Osteoblast (primary cell): Measurements from ENCODE around the gene CNBP. TPM values are rescaled to one million over a fixed set of nuclear protein-coding genes. Genes with fewer than 3 reads are reported as not detected.
"Not testable (repeated sequence)": the region's sequence is repeated elsewhere in the genome, so short reads cannot be mapped to it uniquely, and the experiment has no call there.

Experiments used
- DNase-seq: peaks from one replicate; pipeline ENCODE4 v3.0.0; 2011; ENCODE audit warnings: low spot score, mixed read lengths; ENCODE audit not compliant: insufficient read length; ENCODE audit errors: missing footprints
- H2AFZ ChIP-seq: 2 replicates; pipeline ENCODE4 v1.6.0; 2011; ENCODE audit warnings: mild to moderate bottlenecking, low read length
- H3K27ac ChIP-seq: 2 replicates; pipeline ENCODE4 v1.5.1; 2011; ENCODE audit warnings: mild to moderate bottlenecking, low read depth, low read length, moderate library complexity
- H3K27me3 ChIP-seq: 2 replicates; pipeline ENCODE4 v1.6.0; 2012; ENCODE audit warnings: mild to moderate bottlenecking, control low read depth, inconsistent platforms, low read length, moderate library complexity; ENCODE audit not compliant: insufficient read depth
- H3K36me3 ChIP-seq: 2 replicates; pipeline ENCODE4 v1.5.1; 2011; ENCODE audit warnings: mild to moderate bottlenecking, low read length, control low read depth, moderate library complexity; ENCODE audit not compliant: insufficient read depth
- H3K4me1 ChIP-seq: 2 replicates; pipeline ENCODE4 v1.5.1; 2011; ENCODE audit warnings: mild to moderate bottlenecking, low read length, control low read depth, moderate library complexity; ENCODE audit not compliant: insufficient read depth
- H3K4me2 ChIP-seq: 2 replicates; pipeline ENCODE4 v1.6.0; 2011; ENCODE audit warnings: mild to moderate bottlenecking, low read length; ENCODE audit not compliant: insufficient read depth
- H3K4me3 ChIP-seq: fragments of 200-600 bp; sonication (generic); 3 replicates; pipeline ENCODE4 v1.5.1; 2012; ENCODE audit warnings: mild to moderate bottlenecking, low read length, inconsistent platforms; ENCODE audit not compliant: insufficient read depth
- H3K79me2 ChIP-seq: 2 replicates; pipeline ENCODE4 v1.6.0; 2012; ENCODE audit warnings: mild to moderate bottlenecking, low read length, control low read depth, inconsistent platforms; ENCODE audit not compliant: insufficient read depth
- H3K9me3 ChIP-seq: 2 replicates; pipeline ENCODE4 v1.5.1; 2011; ENCODE audit warnings: low read depth, low read length, control low read depth
- H4K20me1 ChIP-seq: 2 replicates; pipeline ENCODE4 v1.6.0; 2012; ENCODE audit warnings: mild to moderate bottlenecking, low read length, control low read depth; ENCODE audit not compliant: insufficient read depth
- total RNA-seq: library from RNA; depleted of rRNA; stranded (reverse); fragments of >200 nt; gene quantifications from 2 replicates; pipeline ENCODE4 v1.2.3, GENCODE V29; 2012
- TF ChIP-seq, protein P1 (sequence below): IDR thresholded peaks from 2 replicates; pipeline ENCODE4 v1.5.1; 2011; ENCODE audit warnings: mild to moderate bottlenecking, low read depth, low read length, moderate library complexity; ENCODE audit errors: extremely low read depth

Gene CNBP
- total RNA-seq, 1 donor = 233 TPM

DNA sequence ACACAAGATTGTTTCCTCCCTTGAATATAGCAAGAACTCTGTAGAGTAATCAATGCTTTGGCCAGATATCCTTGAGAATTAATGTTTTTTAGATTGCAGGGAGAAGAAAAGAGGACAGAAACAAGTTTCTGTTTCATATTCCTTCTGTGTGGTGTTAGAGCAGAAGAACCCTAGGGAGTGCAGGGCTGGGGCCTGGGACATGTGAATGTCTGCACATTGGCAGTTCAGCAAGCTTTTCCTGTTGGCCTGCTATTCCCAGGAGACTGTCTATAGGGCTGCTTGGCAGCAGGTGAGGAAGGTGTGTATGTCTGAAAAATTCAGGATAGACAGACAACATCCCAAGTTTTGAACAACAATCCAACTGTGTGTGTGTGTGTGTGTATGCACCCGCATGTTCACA, 13.6 kb upstream of the CNBP start:
- no peak for DNase-seq
- H3K4me2 ChIP-seq = peak overlapping the region; percentile 8
- H3K4me3 ChIP-seq = no peak overlapping the region
- no peaks in the 10 kb centered on the region for H4K20me1 ChIP-seq
- no peaks in the 10 kb centered on the region for H3K36me3 ChIP-seq
- no peaks in the 10 kb centered on the region for H3K9me3 ChIP-seq
- no peaks in the 10 kb centered on the region for H3K27me3 ChIP-seq
- H3K4me1 ChIP-seq = peaks cover 23% of the 10 kb centered on the region
- peak overlapping the region; percentile 91 for H3K27ac ChIP-seq
- peaks cover 2% of the 10 kb centered on the region for H3K79me2 ChIP-seq
- TF ChIP-seq, protein P1, sequence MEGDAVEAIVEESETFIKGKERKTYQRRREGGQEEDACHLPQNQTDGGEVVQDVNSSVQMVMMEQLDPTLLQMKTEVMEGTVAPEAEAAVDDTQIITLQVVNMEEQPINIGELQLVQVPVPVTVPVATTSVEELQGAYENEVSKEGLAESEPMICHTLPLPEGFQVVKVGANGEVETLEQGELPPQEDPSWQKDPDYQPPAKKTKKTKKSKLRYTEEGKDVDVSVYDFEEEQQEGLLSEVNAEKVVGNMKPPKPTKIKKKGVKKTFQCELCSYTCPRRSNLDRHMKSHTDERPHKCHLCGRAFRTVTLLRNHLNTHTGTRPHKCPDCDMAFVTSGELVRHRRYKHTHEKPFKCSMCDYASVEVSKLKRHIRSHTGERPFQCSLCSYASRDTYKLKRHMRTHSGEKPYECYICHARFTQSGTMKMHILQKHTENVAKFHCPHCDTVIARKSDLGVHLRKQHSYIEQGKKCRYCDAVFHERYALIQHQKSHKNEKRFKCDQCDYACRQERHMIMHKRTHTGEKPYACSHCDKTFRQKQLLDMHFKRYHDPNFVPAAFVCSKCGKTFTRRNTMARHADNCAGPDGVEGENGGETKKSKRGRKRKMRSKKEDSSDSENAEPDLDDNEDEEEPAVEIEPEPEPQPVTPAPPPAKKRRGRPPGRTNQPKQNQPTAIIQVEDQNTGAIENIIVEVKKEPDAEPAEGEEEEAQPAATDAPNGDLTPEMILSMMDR = no peak
- H2AFZ ChIP-seq = no peak overlapping the region

DNA sequence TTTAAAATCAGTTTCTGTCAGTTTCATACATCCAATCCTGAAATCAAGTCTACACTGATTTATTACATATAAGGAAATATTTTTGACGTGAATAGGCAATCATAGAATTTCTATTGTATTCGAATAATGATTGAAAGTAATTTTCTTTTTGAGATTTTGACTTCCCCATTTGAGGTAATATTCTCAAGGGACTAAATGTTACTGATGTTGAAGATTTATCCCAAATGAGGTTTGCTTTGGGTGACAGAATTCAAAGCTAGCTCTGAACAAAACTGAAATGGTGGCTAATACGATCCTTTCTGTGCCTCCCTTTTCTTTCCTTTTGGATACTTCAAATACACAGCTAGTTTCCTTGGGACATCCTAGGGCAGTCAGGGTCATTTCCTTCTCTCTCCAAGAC, 12.9 kb upstream of the CNBP start:
- H3K27me3 ChIP-seq = no peaks in the 10 kb centered on the region
- no peaks in the 10 kb centered on the region for H3K36me3 ChIP-seq
- H3K4me3 ChIP-seq = peak overlapping the region; percentile 56
- TF ChIP-seq, protein P1 = no peak
- H3K9me3 ChIP-seq = no peaks in the 10 kb centered on the region
- peaks cover 23% of the 10 kb centered on the region for H3K4me1 ChIP-seq
- no peak for DNase-seq
- H3K27ac ChIP-seq = peak overlapping the region; percentile 91
- peak overlapping the region; percentile 64 for H2AFZ ChIP-seq
- peak overlapping the region; percentile 85 for H3K4me2 ChIP-seq
- H4K20me1 ChIP-seq = no peaks in the 10 kb centered on the region
- H3K79me2 ChIP-seq = peaks cover 2% of the 10 kb centered on the region

DNA sequence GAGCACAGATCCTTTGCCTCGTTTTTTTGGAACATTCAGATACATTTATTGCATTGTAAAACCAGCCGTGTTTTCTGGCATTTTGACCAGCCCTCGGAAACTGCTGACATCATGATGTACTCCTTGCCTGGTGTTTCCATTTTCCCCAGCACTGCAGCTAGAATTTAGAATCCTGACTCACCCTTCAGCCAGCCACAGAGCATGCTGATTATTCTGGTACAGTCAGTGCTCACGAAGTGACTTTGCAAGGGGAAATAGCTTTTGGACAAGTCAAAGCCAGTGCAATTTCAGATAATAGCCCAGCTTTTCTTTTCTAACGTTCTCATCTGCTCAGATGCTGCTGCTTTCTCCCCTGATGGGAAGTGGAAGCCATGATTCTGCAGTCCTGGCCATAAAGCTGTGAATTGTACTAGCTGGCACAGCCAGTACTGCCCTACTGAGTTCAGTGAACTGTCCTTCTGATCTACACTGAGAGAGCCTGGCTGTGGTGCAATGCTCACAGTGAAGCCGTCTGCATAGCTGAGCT, 12.1 kb upstream of the CNBP start:
- Histone ChIP-seq H4K20me1 (no peaks in the 10 kb centered on the region), H3K27ac (peak overlapping the region; percentile 91), H3K27me3 (no peaks in the 10 kb centered on the region), H3K36me3 (no peaks in the 10 kb centered on the region), H3K79me2 (peaks cover 2% of the 10 kb centered on the region), H3K4me2 (peak overlapping the region; percentile 85), H2AFZ (peak overlapping the region; percentile 87), H3K4me1 (peaks cover 23% of the 10 kb centered on the region), H3K9me3 (no peaks in the 10 kb centered on the region), H3K4me3 (peak overlapping the region; percentile 56)
- TF ChIP-seq, protein P1 = no peak
- peak; percentile 92 for DNase-seq

DNA sequence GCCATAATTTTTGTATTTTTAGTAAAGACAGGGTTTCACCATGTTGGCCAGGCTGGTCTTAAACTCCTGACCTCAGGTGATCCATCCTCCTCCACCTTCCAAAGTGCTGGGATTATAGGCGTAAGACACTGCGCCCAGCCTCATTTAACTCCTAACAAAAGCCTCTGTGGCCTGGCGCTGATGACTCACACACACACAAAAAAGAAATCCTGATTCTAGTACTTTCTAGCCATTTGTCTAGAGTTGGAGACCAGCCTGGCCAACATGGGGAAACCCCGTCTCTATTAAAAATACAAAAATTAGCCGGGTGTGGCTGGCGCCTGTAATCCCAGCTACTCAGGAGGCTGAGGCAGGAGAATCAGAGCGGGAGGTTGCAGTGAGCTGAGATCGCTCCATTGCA, 6.1 kb upstream of the CNBP start:
- not testable (repeated sequence) for H3K27ac ChIP-seq, H3K4me3 ChIP-seq, H3K4me1 ChIP-seq, H2AFZ ChIP-seq, H3K4me2 ChIP-seq, H3K36me3 ChIP-seq, H3K27me3 ChIP-seq, H3K9me3 ChIP-seq, H4K20me1 ChIP-seq, DNase-seq
- peaks cover 15% of the 10 kb centered on the region for H3K79me2 ChIP-seq
